H7 (cell line): ENCODE results near the gene MIOX. TPM values are rescaled to one million over a fixed set of nuclear protein-coding genes. Genes with fewer than 3 reads are reported as not detected.

ENCODE experiments used
- DNase-seq: peaks from one replicate; pipeline ENCODE4 v3.0.0; 2012
- H3K27me3 ChIP-seq: 2 replicates; pipeline ENCODE4 v1.6.0; 2011; ENCODE audit warnings: mild to moderate bottlenecking, low read length; ENCODE audit not compliant: control insufficient read depth, insufficient read depth
- H3K36me3 ChIP-seq: replicated peaks from 2 replicates; pipeline ENCODE4 v1.5.1; 2011; ENCODE audit warnings: low read length; ENCODE audit not compliant: control insufficient read depth, insufficient read depth
- H3K4me3 ChIP-seq: 2 replicates; pipeline ENCODE4 v1.5.1; 2011; ENCODE audit warnings: low read depth, mild to moderate bottlenecking, control low read depth, low read length, moderate library complexity; ENCODE audit not compliant: insufficient read depth
- total RNA-seq: library from RNA; depleted of rRNA; stranded (reverse); fragments of >200 nt; shearing (Covaris generic); gene quantifications from 2 replicates; pipeline ENCODE4 v1.2.3, GENCODE V29; 2014

The MIOX gene
- total RNA-seq, 1 experiment from 2014 or later = not detected

DNA sequence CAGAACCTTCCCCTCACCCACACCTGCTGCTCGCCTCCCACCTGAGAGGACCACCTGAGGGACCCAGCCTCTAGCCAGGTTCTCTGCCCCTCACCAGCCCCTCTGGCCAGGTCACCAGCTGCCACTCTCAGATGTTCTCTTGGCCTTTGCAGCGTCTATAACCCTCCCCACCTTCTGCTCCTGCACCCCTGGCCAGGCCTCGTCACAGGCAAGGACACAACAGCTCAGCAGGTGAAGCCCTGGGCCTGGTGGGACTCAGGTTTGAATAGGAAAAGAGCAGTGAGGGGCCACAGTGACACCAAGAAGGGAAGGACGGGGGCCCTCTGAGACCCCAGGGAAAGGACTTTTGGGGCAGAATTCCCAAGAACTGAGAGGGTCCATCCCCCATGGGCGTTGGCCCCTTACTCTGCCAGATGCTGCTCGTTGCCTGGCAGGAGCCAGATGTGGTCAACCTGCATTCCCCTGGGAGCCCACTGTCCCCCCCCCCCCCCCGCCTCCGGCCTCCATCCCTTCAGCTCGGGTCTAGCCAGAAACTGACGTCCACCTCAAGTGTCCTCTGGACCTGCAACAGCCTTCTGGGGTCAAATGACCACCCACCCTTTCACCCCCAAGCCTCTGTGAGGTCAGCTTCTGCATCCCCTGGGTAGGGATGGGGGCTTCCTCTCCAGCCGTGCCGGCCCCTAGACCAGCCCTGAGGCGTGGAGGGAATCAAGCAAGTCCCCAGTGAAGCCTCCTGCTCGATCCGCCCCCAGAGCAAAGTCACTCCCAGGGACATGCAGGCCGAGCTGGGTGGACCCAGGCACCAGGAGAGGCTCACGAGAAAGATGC is 40.6 kb upstream of the MIOX start:
- no peak for DNase-seq
- no peak overlapping the region for H3K4me3 ChIP-seq
- no peaks in the 10 kb centered on the region for H3K27me3 ChIP-seq
- peaks cover 2% of the 10 kb centered on the region; the same call in 1 of the 2 replicates for H3K36me3 ChIP-seq

DNA sequence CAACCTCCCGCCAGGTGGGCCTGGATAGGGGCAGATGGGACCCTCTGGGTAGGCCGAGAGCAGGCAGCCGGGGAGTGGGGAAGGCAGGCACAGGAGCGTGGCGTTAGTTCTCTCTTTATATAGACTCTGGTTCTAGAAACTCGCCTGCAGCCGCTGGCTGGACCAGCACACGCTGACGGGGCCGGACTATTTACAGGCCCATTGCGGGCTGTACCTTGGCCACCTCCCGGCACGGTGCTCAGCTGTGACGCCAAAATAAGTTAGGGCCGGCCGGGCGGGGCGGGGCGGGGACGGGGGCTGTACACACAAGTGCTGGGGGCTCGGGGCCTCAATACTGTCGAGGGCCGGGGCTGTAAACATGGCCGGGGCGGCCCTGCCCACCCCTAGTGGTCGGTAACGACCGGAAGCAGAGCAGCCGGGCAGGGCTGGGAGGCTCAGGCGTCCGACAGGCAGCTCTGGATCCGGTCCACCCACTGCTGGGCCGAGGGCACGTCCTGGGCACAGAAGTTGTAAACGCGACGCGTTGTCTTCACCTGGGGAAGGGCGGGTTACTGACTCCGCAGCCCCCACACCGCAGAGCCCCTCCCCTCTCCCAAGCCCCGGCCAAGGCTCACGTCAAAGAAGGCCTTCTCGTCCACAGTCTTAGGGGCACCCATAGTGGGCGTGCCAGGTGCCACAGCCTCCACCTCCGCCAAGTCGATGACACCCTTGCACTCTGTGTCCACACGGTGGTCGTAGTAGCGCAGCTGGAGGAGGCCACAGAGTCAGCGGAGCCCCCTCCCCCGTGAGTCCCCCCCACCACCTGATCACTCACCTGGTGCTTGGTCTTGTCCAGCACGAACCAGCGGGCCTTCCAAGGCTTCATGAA is 39.7 kb upstream of the MIOX start:
- no peak for DNase-seq

DNA sequence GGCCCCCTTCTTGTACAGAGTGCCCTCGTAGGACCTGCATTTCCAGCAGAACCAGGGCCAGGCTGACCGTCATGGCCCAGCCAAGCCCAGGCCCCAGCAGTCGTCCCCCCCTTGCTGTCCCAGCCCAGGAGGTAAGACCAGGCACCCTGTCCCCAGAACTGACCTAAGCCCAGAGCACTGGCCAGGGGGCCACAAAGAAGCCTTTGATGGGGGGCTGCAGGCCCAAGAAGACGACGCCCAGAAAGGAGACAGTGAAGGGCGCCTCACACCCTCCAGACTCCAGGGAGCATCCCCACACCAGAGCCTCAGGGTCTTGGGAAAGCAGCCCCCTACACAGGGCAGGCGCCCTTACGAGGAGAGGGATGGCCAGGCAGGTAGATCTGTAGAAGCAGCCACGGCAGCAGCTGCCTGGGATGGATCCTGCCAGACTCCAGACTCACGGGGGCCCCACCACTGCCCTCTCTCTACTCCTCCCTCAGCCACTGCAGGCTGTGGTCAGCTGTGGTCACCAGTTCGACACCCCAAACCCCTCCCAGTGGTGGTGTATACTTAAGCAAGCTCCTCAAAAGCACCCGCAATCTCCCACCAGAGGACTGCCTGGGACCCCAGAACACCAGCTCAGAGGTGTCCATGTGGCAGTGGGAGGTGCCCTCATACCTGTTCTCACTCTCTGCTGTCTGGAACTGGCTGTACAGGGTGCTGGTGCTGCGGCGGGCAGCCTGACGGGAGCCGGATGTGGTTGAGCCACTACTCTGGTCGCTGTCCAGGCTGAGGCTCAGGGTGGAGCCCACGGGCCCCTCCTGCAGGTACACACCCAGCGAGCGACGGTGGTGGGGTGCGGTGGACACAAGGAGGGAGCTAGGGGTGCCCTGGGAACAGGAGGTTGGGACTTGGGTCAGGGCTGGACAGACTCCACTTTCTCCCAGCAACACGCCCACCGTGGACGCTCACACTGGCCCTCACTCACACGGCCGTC is 38.8 kb upstream of the MIOX start:
- no peaks in the 10 kb centered on the region; the same call in 1 of the 2 replicates for H3K36me3 ChIP-seq
- no peak overlapping the region for H3K4me3 ChIP-seq
- H3K27me3 ChIP-seq = no peaks in the 10 kb centered on the region
- DNase-seq = no peak

More for the DNA sequence above, 39.7 kb upstream of the MIOX start:
- Histone ChIP-seq H3K36me3 (peaks cover under 1% of the 10 kb centered on the region; the same call in 1 of the 2 replicates), H3K4me3 (no peak overlapping the region), H3K27me3 (no peaks in the 10 kb centered on the region)

DNA sequence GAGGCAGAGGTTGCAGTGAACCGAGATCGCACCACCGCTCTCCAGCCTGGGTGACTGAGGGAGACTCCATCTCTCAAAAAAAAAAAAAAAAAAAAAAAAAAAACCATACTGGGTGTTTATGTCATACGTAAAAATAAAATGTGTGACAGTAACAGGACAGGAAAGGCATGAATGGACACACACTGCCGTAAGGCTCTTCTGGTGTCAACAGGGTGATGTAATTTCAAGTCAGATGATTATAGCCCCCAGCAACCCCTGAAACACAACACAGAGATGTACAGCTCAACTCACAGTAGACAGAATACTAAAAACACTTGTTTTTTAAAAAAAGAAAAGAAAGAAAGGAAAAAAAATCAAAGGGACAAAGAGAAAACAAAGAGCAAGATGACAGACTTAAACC is 34.0 kb upstream of the MIOX start:
- no peak for DNase-seq
- peaks cover 11% of the 10 kb centered on the region for H3K36me3 ChIP-seq
- H3K4me3 ChIP-seq = no peak overlapping the region
- no peaks in the 10 kb centered on the region for H3K27me3 ChIP-seq

DNA sequence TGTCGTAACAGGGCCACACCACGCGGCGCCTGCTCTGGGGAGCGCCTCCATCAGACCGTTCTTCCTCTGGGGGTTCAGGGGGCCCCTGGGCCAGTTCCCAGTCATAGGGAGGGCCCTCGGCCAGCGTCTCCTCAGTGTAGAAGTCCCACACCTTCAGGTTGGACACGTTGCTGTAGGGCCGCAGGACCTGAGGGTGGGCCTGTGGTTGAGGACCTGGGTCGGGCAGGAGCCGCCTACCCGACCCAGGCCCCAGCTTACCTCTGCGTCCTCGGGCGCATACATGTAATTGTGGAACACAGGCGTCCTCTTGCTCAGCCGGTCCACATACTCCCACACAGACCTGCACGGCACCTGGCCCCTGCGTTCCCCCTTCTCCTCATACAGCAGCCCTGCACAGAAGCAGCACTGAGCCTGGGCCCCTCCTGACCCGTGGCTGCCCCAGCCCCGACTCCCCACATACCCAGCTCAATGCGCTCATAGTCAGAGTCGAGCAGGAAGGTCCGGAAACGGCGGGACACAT is 32.0 kb upstream of the MIOX start:
- H3K27me3 ChIP-seq = no peaks in the 10 kb centered on the region
- H3K4me3 ChIP-seq = no peak overlapping the region
- peaks cover 15% of the 10 kb centered on the region for H3K36me3 ChIP-seq
- DNase-seq = no peak

DNA sequence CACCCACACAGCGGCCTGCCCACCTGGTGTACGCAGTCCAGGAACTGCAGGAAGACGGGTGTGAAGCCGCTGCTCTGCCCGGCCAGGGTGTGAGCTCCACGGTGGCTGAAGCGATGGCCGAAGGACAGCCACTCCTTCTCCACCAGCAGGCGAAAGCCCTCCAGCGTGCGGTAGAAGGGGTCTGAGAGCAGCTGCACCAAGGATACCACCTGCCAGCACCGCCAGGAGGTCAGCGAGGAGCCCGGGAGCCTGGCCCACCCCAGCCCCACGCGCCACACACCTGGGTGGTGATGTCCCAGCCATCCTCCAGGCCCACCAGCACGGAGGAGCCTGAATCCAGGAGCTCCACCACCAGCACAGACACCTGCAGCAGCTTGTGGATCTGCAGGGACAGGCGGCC is 31.5 kb upstream of the MIOX start:
- Histone ChIP-seq H3K27me3 (no peaks in the 10 kb centered on the region), H3K4me3 (no peak overlapping the region), H3K36me3 (peaks cover 15% of the 10 kb centered on the region)
- DNase-seq = no peak

DNA sequence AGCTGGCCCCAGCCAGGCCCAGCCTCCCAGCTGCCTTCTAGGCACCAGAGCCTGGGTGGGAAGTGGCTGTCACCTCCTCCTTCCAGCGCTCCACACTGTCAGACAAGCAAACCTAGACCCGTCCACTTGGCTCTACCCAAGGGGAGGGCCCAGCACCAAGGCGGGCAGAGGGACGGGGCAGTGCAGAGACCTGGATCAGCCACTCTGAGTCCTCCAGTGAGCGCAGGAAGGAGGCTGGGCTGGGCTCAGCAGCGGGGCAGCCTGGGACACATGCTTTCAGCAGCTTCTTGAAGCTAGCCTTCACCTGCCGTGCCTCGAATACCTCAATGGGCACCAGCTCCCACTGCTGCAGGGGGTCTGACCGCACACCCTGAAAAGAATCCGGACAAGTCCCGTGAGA is 30.6 kb upstream of the MIOX start:
- Histone ChIP-seq H3K4me3 (no peak overlapping the region), H3K36me3 (peaks cover 20% of the 10 kb centered on the region), H3K27me3 (no peaks in the 10 kb centered on the region)
- no peak for DNase-seq

DNA sequence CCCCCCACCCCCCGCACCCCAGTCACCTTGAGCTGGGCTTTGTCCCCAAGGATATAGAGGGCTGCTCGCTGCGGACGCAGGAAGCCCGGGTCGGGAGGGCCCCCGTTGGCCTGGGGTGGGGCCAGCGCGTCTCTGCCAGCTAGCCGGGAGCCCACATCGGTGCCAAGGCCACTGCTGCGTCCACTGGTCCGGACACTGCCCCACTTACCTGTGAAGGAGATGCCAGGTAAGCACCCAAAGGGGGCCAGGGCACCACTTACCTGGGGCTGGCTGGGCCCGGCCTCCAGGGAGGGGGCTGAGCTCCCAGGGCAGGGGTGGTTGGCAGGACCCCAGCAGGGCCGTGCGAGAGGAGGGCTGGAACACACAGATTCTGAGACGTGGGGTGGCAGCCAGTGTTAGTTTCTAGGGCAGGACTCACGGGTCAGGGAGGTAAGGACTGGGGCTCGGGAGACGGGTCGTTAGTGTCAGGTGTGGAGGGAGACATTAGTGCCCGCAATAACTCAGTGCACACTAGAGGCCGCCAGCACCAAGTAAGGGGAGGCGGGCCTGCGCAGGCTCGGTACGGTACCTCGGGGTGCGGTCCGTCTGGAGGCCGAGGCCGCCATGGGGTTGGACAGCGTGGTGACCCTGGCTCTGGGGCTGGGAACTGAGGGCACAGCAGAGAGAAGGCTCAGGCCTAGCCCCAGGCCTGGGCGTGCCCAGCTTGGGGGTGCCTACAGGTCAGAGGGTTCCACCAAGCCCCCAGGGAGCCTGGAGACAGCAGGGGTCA is 30.0 kb upstream of the MIOX start:
- peak; percentile 95 for DNase-seq
- H3K27me3 ChIP-seq = no peaks in the 10 kb centered on the region
- no peak overlapping the region for H3K4me3 ChIP-seq
- H3K36me3 ChIP-seq = peaks cover 20% of the 10 kb centered on the region

DNA sequence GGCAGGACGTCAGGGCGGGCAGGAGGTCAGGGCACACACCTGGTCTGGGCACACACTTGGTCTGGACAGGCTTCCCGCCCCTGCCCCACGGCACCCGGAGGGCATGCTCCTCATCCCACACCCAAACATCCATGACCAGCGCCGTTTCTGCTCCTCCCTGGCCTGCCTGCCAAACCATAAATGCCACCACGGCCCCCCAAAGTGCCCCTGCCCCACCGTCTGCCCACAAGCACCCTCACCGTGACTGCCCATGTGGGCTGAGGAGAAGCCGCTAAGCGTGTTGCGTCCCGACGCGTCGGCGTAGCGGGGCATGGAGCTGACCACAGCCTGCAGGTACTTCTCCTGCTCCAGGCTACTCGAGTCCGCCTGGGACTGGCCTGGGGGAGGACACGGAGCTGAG is 27.6 kb upstream of the MIOX start:
- DNase-seq = no peak
- no peaks in the 10 kb centered on the region for H3K27me3 ChIP-seq
- no peak overlapping the region for H3K4me3 ChIP-seq
- H3K36me3 ChIP-seq = peaks cover 27% of the 10 kb centered on the region

DNA sequence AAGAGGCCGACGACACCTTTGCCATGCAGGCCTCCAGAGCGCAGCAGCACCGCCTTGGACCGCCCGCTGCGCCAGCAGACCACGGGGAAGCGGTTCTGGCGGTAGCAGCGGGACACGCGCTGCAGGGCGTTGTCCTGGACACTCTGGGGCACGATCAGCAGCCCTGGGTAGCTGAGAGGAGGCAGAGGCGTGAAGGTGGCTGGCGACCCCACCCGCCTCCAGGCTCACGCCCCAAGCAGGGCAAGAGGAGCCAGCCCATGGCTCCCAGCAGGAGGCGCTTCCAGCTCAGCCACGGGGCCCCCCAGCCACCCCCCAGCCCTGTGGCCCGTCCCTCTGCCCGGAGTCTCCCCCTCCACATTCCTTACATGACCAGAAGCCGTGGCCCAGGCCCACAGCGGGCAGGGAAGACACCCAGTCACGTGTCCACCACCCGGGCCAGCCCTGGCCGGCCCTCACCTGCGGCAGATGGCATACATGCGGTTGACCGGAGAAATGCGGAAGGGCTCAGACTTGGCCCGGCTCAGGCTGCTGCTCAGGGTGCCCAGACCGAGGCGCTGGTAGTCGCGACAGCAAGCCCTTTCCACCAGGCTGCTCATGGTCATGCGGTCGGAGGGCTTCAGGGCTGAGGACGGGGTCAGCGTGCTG is 27.0 kb upstream of the MIOX start:
- no peaks in the 10 kb centered on the region for H3K27me3 ChIP-seq
- H3K36me3 ChIP-seq = peaks cover 27% of the 10 kb centered on the region
- DNase-seq = no peak
- H3K4me3 ChIP-seq = no peak overlapping the region

DNA sequence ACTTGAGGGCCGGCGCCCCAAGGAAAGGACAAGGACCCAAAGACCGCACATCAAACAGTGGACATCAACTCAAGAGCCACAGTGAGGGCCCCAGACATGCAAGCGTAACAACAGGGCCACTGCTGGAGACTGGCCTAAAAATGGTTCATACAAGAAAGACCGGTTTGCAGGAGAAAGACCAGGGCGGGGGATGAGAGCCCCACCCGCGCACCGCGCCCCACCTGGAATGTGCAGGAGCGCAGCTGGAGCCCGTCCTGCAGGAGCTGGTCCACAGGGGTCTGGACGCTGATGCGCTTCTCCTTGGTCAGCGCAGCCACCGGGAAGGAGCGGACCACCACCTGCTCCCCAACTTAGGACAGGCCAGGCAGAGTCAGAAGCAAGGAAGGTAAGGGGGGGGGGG is 25.7 kb upstream of the MIOX start:
- Histone ChIP-seq H3K4me3 (no peak overlapping the region), H3K36me3 (peaks cover 34% of the 10 kb centered on the region), H3K27me3 (no peaks in the 10 kb centered on the region)
- DNase-seq = no peak

DNA sequence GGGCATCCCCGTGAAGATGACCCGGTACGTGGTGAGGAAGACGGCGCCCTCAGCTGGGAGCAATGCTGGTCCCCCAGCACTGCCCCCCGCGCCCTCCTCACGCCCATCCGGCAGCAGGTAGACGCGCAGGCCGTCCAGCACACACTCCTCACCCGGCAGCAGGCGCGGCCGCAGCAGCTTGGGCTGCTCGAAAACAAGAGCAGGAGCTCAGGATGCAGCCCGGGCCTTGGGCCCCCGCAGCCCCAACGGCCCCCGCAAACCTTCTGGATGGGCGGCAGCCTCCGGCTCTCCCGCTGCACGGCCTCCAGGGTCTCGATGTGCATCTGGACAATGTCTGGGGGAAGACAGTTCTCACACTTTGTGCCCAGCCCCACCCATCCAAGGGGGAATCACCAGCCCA is 25.1 kb upstream of the MIOX start:
- DNase-seq = no peak

DNA sequence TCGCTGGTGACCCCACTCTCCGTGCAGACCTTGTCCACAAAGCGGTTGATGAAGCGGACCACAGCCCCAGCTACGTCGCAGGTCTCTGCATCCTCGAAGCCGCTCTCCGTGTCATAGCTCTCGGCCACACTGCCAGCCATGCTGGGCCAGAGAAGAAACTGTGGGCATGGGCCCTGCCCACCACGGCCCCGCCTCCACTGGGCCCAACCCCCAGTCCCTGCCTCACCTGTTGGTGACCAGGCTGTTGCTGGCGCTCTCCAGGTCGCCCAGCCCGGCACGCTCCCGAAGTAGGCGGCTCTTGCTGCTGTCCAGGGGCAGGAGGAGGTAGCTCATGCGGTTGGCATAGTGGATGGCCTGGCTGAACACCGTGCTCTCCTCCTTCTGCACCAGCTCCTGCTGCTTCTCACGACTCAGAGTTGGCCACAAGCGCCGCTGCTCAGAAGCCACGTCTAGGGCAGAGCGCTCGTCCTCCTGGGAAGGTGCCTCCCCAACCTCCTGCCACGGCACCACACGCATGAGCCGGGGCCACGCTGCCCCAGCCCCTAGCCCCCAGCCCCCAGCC is 24.6 kb upstream of the MIOX start:
- Histone ChIP-seq H3K27me3 (no peaks in the 10 kb centered on the region), H3K36me3 (peaks cover 39% of the 10 kb centered on the region), H3K4me3 (no peak overlapping the region)
- no peak for DNase-seq

More for the DNA sequence above, 25.1 kb upstream of the MIOX start:
- H3K36me3 ChIP-seq = peaks cover 35% of the 10 kb centered on the region
- H3K4me3 ChIP-seq = no peak overlapping the region
- H3K27me3 ChIP-seq = no peaks in the 10 kb centered on the region
